ENCODE measurements around the gene MAFF. TPM values are rescaled to one million over a fixed set of nuclear protein-coding genes. Genes with fewer than 3 reads are reported as not detected.

The MAFF gene
- total RNA-seq, 1 donor from 2014 or later, result 4.2 TPM

- intact Hi-C loops (cut with DNase I), result no loop called here
- DNase-seq, result peak; percentile 63
- no peak for ATAC-seq (ENCODE audit: poor library complexity)
Measured at GRCh38 chr22:38196791-38197419, 4.9 kb upstream of the MAFF start.

- DNase-seq (no peak), ATAC-seq (ENCODE audit: poor library complexity) (no peak)
- intact Hi-C loops (cut with DNase I), result no loop called here
Measured at GRCh38 chr22:38199826-38200559, 1.8 kb upstream of the MAFF start.

GRCh38 chr22:38201371-38201710, 453 bp upstream of the MAFF start:
- ATAC-seq (ENCODE audit: poor library complexity), result no peak

GRCh38 chr22:38202437-38203089, 769 bp downstream of the MAFF start:
- peak; percentile 68 for ATAC-seq (ENCODE audit: poor library complexity)
- intact Hi-C loops (cut with DNase I), result no loop called here
- DNase-seq, result peak; percentile 93

More at GRCh38 chr22:38201371-38201710, 453 bp upstream of the MAFF start:
- intact Hi-C loops (cut with DNase I), result no loop called here
- no peak for DNase-seq

GRCh38 chr22:38203090-38203810, 1.5 kb downstream of the MAFF start:
- ATAC-seq (ENCODE audit: poor library complexity), result no peak

GRCh38 chr22:38203855-38204514, 2.2 kb downstream of the MAFF start:
- no peak for DNase-seq
- no peak for ATAC-seq (ENCODE audit: poor library complexity)
- intact Hi-C loops (cut with DNase I), result no loop called here

More at GRCh38 chr22:38203090-38203810, 1.5 kb downstream of the MAFF start:
- no peak for DNase-seq
- intact Hi-C loops (cut with DNase I), result no loop called here

- DNase-seq, result no peak
- ATAC-seq (ENCODE audit: poor library complexity), result no peak
- intact Hi-C loops (cut with DNase I), result no loop called here
Measured at GRCh38 chr22:38204784-38205183, 3.0 kb downstream of the MAFF start.

- intact Hi-C loops (cut with DNase I), result loop anchor here (2.0 kb wide), 1 partner anchor 23 kb away; no protein-coding TSS in a partner anchor
- peak; percentile 41 for ATAC-seq (ENCODE audit: poor library complexity)
- peak; percentile 90 for DNase-seq
Measured at GRCh38 chr22:38205261-38206128, 3.7 kb downstream of the MAFF start.

GRCh38 chr22:38207898-38208432, 6.2 kb downstream of the MAFF start:
- ATAC-seq (ENCODE audit: poor library complexity), result no peak
- intact Hi-C loops (cut with DNase I), result loop anchor here (2.0 kb wide), 1 partner anchor 21 kb away; no protein-coding TSS in a partner anchor
- DNase-seq, result no peak

- ATAC-seq (ENCODE audit: poor library complexity) (no peak), DNase-seq (no peak)
- intact Hi-C loops (cut with DNase I), result no loop called here
Measured at GRCh38 chr22:38208551-38208968, 6.8 kb downstream of the MAFF start.

GRCh38 chr22:38211556-38211955, 9.8 kb downstream of the MAFF start:
- intact Hi-C loops (cut with DNase I), result no loop called here
- no peak for ATAC-seq (ENCODE audit: poor library complexity)
- no peak for DNase-seq

GRCh38 chr22:38212442-38212841, 10.6 kb downstream of the MAFF start:
- intact Hi-C loops (cut with DNase I), result no loop called here
- ATAC-seq (ENCODE audit: poor library complexity) (no peak), DNase-seq (no peak)

- no peak for DNase-seq
Measured at GRCh38 chr22:38213319-38213989, 11.7 kb downstream of the MAFF start.

GRCh38 chr22:38213990-38214301, 12.2 kb downstream of the MAFF start:
- intact Hi-C loops (cut with DNase I), result no loop called here
- DNase-seq (no peak), ATAC-seq (ENCODE audit: poor library complexity) (no peak)

More at GRCh38 chr22:38213319-38213989, 11.7 kb downstream of the MAFF start:
- intact Hi-C loops (cut with DNase I), result no loop called here
- no peak for ATAC-seq (ENCODE audit: poor library complexity)

GRCh38 chr22:38214302-38215056, 12.7 kb downstream of the MAFF start:
- peak; percentile 55 for ATAC-seq (ENCODE audit: poor library complexity)
- peak; percentile 73 for DNase-seq
- intact Hi-C loops (cut with DNase I), result no loop called here
